Stimulated activated CD4-positive, alpha-beta T cell treated with anti-CD3 and anti-CD28 coated beads, Interleukin-4, amount 100 ng/mL, for 24 hours (primary cell): Measurements from ENCODE around the gene TOPBP1.
A peak's percentile ranks its signal among the peaks of the same experiment; 100 is the strongest.

Experiments used
- DNase-seq: peaks from one replicate; pipeline ENCODE4 v3.0.0-alpha.2; 2020

The TOPBP1 gene

DNA sequence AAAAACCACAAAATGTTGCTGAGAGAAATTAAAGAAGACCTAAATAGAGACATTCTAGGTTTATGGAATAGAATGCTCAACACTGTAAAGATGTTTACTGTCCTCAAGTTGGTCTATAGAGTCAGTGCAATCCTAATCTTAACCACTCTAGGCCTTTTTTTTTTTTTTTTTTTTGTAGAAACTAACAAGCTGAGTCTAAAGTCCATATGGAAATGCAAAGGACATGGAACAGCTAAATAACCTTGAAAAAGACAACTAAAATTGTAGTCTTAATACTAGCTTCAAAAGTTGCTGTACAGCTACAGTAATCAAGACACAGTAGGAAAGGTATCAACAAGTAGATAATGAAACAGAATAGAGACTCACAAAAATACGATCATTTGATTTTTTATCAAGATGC lies 55.4 kb downstream of the TOPBP1 start:
- DNase-seq = no peak

DNA sequence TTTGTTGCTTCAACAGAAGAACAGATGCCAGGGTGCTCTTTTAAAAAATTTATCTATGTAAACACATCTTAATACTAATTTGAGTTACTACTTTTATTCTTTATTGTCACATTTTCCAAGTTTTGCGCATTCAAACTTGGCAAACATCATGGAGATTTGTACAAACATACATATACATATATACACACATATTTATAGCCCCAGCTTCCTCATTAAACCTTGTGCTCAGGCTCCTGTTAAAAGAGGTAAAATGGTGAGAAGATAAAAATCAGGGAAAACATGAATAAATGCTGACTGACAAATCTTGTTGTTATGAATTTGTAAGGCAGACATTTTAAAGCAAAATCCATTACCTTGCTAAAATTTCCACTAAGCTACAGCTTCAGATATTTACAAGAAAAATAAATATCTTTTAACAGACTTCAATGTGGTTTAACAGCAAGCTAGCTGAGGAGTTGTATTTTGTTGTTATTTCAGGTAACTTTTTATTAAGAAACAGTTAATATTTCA lies 61.1 kb downstream of the TOPBP1 start:
- no peak for DNase-seq

DNA sequence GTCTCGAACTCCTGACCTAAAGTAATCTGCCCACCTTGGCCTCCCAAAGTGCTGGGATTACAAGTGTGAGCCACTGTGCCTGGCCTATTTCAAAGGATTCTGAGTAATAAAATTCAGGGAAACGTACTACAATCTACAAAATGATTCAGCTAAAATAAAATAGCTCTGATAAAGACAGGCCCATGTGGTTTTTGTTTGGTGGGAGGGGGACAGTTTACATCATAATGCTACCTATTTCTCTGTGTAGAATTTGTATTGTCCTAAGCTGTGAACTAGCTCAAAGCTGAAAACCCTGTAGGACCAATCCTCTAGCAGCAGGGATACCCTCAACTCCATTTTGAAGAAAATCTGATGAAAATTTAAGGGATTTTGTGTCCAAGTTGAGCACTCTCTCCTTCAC lies 62.5 kb downstream of the TOPBP1 start:
- no peak for DNase-seq

DNA sequence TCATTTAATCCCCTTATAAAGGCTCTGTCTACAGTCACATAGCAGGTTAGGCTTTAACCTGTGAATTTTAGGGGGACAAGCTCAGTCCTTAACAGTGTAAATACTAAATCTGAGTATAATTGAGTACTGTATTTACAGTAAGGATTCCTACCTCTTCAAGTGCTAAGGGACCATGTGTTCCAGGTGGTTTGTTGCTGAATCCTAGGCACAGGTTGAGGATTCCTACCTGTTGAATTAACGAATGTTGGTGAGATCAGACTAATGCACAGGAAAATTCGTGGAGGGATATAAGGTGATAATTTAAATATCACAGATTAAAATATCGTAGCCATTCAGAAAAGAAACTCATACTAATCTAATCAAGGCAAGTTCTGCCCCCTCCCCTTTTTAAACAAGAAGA lies 63.3 kb downstream of the TOPBP1 start:
- no peak for DNase-seq

DNA sequence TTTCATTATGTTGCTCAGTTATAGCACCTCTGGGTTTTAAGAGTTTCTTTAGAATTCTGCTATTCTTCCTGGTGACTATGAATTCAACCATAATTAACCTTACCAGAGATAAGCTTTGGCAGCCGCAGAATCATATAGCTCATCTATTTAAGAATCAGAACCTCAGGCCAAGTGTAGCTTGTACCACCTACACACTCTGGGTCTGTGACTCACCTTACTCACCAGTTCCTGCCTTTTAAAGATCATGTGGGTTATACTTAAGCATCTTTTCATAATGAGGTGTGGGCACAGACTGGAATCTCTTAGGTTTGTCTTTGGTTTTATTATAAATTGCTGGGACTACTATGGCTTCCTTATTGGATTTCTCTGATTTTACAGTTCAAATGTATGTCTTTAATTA lies 66.4 kb downstream of the TOPBP1 start:
- DNase-seq = peak; percentile 60

DNA sequence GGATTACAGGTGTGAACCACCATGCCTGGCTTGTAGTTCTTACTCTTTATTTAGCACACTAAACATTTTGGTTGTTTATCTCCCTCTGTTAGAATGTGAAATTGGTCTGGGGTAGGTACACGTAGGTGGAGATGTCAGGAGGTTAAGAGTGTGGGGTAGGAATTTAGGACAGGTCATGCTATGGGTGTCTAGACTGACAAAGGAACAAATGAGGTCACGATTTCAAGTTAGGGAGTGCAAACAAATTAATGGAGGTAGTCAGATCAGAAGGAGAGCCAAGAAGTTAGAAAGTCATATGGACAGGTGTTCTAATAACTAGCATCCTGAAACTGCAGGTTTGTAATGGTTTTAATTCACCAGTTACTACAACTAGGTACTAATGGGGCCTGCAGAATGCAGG lies 68.5 kb downstream of the TOPBP1 start:
- no peak for DNase-seq

DNA sequence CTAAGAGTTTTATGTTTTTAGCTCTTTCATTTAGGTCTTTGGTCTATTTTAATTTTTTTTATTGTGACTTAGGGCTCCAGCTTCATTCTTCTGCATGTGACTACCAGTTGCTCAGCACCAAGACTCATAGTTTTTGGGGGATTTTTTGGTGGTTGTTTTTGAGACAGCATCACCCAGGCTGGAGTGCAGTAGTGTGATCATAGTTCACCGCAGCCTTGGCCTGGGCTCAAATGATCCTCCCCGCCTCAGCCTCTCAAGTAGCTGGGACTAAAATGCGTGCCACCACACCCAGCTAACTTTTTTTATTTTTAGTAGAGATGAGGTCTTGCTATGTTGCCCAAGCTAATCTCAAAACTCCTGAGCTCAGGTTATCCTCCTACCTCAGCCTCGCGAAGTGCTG lies 68.9 kb downstream of the TOPBP1 start:
- no peak for DNase-seq

DNA sequence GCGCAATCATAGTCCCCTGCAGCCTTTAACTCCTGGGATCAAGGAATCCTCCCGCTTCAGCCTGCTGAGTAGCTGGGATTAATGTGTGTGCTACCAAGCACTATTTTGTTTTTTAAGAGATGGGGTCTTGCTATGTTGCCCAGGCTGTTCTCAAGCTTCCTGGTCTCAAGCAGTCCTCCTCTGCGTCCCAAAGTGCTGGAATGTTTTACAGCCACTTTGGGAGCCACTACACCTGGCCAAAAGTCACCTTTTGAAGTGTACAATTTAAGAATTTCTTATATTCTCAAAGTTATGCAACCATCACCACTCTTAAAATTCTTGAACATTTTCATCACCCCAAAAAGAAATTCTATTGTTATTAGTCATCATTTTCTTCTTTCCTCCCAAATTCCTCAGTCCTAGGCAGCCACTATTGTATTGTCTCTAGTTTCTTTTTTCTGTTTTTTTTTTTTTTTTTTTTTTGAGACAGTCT lies 70.4 kb downstream of the TOPBP1 start:
- DNase-seq = no peak

DNA sequence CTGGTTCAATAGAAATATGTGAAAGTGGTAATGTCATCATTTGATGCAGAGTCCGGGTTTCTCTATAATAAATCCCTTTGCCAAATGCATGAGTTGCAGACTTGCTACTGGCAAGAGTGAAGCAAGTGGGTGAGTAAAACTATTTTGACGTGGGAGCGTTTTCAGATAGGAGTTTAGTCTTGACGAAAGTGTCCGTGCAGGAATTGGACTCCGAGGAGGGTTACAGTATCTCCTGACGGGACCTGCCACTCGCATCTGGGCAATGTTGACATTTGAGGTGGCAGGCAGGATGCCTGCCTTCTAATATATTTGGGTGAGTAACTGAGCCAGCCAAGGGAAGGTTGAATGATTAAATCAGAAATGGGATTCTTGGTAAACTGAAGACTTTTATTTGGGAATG lies 72.2 kb downstream of the TOPBP1 start:
- no peak for DNase-seq

DNA sequence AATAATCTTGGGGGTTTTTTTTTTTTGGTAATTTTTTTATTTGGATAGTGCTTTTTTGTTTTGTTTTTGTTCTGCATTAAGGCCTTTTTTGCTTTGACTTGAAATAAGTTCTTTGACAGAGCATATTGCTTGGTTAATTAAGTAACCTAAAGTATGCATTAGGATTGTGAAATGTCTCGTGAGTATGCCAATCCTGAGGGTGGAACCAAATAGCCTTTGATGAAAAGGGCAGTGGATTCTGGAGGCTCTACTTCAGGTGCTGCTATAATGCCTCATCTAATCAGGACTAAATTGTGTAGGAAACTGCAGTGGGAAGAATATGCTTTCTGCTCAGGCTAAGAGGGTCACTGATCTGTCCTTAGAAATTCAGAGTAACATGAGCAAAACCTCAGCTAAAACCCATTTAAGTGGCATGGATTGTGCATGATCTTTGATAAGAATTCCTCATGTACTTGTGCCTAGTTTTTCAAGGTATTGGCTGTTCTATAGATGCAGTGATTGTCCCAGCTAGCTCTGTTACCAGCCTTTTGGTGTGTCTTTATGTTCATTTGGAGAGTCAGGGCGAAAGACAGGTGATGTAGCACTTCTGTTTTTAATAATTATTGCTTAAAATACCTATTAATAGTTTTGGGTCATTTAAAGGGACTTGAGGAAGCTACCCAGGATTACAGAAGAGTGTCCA lies 72.8 kb downstream of the TOPBP1 start:
- DNase-seq = no peak

DNA sequence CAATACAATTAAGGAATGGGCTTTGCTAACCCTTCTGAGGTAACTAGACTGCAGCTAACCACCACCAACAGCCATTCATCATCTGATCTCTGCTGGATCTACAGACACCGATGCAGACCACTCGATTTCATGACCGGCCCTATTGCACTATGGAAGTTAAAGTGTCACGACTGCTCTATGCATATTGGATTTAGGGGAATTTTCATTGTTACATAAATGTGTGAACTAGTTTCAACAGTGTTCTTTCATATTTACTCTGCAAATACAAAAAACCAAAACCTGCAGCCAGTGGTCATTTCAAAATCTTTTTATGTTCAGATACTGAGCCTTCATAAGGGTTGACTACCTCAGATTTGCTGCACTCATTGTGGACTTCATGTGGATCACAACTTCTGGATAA lies 73.7 kb downstream of the TOPBP1 start:
- DNase-seq = no peak

DNA sequence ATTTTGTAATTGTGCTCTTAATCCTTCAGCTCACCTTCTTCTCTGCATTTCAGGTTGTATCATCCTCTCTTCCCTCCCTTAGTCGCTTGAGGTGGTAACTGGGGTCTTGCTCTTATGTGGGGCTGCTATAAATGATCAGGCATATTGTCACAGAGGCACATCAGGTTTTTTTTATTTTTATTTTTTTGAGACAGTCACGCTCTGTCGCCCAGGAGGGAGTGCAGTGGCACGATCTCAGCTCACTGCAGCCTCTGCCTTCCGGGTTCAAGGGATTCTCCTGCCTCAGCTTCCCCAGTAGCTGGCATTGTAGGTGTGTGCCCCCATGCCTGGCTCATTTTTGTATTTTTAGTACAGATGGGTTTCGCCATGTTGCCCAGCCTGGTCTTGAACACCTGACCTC lies 78.3 kb downstream of the TOPBP1 start:
- no peak for DNase-seq

DNA sequence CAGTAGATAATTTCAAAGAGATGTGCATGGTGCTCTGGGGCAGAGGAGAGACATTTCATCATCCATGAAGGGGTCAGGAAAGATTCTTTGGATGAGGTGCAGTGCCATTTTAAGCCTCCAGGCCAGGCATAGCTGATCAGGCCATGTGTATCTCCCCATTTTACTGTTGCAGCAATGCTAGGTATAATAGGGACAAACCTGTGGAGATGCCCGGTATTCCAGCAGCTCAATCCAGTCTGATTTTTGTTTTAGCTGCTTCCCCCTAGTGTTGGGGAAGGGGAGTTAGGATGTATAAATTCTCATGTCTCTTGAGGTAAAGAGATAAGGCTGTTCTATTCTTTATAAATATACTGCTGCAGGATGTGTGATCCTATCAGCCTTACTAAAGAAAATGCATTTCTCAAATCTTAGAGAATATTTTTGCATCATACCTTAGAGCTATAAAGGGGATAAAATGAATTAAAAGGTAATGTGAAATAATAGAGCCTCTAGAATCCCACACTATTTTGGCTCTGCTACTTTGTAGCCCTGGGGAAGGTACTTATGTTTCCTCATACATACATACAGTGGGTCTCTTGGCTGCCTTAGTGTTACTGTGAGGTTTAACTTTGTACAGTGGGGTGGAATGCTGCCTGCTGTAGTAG lies 83.1 kb downstream of the TOPBP1 start:
- peak; percentile 7 for DNase-seq

DNA sequence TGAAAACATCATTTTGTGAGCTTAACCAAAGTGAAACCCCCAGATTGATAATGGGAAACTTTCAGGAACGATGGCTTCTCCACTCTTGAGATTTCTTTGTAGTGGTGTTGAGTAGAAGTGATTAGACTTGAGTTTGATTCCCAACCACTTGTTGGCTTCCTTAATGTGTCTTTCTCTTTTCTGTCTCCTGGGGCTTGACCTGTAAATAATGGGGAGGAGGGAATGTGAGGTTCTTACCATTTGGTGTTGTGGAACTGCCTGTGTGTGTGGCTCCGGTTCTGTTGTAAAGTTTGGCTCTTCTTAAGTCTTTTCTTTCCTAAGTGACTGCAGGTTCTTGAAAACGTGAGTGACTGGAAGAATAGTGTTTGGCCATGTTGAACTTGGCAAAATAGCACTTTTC lies 85.6 kb downstream of the TOPBP1 start:
- no peak for DNase-seq

DNA sequence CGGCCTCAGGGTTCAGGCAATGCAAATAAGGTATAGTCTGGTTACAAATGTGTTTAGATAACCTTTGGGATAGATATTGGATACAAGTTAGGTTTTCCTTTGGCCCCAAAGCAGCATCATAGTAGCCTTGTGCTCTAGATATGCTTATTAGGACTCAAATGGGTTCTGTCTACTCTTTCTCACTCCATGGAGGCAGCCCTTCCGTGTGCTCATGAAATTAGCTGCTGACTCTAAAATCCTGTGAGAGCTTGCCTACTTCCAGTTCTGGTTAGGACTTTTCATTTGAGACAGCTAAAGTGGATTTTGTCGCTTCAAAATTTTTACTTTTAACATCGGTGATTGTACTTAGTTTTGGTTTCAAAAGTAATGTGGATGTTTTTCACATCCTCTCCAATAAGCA lies 86.7 kb downstream of the TOPBP1 start:
- DNase-seq = no peak

DNA sequence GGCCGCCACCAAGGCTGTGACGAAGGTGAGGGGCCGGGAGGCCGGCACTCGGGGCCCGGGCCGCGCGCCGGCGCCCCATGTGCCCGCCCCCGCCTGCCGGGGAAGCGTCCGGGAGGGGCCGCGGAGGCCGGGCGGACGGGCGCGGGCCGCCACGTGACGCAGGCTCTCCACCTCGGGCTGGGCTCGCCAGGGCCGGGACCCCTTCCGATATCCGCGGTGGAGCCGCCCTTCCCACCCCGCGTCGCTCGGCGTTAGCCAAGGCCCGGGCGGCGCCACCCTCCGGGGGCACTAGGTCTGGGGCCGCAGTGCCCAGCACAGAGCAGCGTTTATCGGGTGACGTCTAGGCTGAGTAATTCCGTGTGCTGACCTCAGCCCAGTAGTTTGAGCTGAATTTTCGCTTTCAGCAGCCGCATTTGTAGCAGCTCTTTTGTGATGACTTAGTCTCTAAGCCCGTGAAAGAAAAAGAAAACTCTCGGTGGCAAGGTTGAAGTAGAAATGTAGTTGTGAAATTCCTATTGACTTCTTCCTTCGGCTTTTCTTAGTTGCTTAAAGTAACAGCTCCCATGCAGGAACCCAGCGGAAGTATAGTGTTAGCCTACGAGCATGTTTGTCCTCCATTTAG lies 87.4 kb downstream of the TOPBP1 start:
- DNase-seq = peak; percentile 77

DNA sequence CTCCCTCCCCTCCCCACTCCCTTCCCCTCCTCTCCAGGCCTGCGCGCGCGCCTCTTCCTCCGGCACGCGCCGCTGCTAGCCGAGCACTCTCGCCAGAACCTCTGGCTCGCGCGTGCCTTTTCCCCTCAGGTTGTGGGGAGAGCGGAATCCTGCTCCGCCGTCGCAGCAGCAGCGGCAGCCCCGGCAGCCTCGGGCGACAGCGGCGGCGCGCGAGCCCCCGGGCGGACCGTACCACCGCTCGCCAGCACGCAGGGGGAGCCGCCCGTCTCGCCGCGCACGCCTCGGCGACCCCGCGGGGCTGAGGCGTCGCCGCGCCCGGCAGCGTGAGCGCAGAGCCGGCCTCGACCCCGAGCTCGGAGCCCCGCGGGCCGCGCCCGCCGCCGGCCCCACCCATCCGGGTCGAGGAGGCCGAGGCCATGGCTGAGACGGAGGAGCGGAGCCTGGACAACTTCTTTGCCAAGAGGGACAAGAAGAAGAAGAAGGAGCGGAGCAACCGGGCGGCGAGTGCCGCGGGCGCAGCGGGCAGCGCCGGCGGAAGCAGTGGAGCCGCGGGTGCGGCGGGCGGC lies 88.0 kb downstream of the TOPBP1 start, which contains the start of gene CDV3:
CDV3 (plus strand) TSS at position 58 of the 566 bp plus-strand sequence; CDS start at position 417, 359 bp downstream.
- no peak for DNase-seq

DNA sequence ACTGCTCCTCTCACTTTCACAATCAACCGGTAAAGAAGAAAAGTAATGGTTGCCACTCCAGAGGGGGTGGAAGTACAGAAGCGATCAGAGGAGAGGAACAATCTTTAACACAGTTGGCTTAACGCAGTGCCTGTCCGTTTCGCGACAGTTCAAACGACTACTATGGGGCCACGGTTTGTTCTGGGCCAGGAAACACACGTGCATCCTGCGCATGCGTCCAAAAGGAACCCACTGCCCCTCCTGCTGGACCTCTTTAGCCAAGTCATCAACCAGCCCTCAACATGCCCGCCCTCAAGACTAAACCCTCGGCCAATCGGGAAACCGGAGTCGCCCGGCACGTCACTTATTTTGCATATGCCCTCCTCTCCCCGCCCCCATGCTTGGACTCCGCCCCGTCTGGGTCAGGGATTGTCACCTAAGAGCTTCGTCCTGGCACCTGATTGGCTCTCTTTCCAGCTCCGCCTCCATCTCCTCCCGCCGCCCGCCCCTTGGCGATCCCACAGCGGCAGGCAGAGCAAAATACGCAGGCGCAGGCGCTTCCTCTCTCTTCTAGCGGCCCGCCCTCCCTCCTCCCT lies 88.6 kb downstream of the TOPBP1 start:
- DNase-seq = peak; percentile 100

DNA sequence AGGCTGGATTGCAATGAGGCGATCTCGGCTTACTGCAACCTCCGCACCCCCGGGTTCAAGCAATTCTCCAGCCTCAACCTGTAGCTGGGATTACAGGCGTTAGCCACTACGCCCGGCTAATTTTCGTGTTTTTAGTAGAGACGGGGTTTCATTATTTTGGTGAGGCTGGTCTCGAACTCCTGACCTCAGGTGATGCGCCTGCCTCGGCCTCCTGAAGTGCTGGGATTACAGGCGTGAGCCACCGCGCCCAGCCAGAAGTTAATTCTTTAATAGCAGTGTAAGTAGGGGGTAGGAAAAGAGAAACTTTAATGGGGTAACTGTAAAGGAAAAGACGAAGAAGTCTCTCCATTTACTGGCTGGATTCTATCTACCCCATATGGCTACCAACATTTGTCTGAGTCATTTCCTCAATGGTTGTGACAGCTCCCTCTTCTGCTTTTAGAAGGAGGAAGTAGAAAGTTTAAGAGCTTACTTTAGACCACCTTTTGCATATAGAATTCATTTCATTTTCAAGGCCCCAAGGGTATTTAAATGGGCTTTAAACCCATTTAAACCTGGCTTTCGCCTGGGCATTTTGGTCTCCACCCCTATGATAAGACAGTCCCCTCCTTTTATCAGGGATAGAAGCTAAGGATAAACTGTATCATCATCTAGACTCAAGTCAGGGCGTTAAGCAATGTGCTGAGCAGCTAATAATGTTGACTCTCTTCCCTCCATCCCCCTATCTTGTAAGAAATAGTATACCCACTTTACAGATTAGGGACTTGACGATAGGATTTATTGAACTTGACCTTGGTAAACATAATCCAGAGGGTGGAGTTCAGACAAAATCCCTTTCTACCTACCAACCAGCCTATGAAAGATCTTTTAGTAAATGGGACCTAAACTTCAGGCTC lies 89.3 kb downstream of the TOPBP1 start:
- peak; percentile 11 for DNase-seq

DNA sequence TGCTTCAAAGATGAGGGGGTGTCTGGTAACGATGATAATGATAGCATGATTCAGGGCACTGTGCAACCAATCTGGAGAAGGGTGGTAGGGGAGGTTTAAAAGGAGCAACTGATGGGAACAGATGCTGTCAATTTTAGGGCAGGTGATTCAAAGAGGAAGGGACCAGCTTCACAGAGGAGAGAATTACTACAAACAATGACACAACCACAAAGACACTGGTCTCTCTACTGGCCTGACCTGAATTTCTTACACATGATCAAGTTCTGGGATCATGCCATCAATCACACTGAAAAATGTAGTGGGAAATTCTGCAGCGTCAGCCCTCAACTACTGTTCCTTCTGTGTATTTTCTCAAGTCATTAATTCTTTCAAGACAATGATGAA lies 90.8 kb downstream of the TOPBP1 start:
- no peak for DNase-seq

DNA sequence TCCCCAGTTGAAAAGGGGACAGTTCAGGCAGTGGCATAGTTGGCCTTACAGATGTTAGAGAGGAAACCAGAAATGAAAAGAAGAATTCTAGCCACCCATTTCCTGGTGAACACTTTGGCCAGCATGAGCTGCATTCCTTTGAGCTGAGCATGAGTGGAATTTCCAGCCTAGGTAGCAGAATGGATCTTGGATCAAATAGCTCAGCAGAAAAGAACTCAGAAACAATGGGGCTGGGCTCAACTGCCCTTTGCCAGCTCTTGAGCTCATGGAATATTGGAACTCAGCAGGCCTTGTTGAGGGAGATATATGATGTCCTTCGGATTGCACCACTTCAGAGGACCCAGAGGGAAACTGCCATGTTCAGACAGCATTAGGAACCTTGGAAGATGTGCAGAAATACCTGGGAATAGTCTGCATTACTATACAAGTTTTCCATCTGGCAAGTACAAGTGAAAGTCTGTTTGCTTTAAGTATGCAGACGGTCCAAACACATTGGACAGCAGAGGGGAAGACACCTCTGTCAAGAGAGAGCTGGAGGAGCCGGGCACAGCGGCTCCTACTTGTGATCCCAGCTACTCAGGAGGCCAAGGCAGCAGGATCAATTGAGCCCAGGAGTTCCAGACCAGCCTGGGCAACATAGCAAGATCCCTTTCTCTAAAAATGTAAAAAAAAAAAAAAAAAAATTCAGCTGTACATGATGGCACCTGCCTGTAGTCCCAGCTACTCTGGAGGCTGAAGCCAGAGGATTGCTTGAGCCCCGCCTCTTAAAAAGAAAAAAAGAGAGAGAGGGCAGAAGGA lies 91.4 kb downstream of the TOPBP1 start:
- DNase-seq = no peak
